Hematopoietic multipotent progenitor cell treated with erythropoietin and hydrocortisone succinate and interleukin-3 and kit ligand, for 8 days (in vitro differentiated cells): ENCODE data around the gene ST3GAL2.

Source experiments
- DNase-seq: peaks from one replicate; pipeline ENCODE4 v3.0.0-alpha.2; 2015

The ST3GAL2 gene

GRCh38 chr16:70380919-70381603, 57.8 kb downstream of the ST3GAL2 start:
- DNase-seq = peak; percentile 98

DNA sequence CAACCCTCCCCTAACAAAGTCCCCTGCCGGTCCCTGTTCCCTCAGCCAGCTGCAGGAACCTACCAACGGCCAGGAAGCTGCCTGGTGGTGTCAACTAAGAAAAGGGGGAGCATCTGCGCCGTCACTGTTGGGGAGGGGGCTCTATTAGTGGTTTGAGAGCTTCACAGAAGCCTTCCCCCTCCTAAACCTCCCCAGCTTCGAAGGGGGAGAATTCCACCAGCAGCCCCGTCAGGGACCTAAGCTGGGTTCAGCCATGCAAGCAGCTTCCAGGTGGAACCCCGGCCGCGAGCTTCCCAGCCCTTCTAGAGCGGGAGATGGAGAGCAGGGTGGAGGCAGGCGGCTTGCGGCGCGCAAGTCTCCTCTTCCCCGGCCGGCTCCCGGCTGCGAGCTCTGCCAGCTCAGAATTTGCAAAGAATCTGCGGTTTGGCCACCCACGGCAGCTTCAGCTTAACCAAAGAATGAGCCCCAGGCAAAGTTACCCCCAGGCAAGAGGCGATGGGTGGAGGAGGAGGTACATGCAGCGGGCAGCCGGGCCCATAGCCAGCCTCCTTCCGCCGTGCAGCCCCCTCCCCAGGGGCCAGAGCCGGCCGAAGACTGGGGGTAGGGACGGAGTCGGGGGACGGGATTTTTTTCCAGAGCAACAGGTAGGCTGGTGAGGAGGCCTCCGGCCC, 58.5 kb downstream of the ST3GAL2 start:
- DNase-seq = peak; percentile 34

GRCh38 chr16:70378869-70379493, 59.9 kb downstream of the ST3GAL2 start:
- DNase-seq = peak; percentile 24

DNA sequence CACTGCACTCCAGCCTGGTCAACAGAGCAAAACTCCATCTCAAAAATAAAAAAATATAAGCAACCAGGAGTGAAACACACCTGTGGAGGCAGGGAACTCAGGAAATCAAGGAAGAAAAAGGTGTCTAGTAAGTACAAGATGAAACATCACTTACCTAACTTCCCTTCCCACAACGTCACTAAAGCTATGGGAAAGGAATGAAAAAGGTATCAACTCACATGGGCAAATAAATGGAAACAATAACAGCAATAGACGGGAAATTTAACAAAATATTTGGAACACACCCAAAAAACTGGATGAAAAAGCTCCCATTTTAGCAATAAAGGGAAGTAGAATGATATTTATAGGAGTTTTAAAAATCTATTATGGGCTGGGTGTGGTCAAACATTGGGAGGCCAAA, 61.1 kb downstream of the ST3GAL2 start:
- DNase-seq = no peak

DNA sequence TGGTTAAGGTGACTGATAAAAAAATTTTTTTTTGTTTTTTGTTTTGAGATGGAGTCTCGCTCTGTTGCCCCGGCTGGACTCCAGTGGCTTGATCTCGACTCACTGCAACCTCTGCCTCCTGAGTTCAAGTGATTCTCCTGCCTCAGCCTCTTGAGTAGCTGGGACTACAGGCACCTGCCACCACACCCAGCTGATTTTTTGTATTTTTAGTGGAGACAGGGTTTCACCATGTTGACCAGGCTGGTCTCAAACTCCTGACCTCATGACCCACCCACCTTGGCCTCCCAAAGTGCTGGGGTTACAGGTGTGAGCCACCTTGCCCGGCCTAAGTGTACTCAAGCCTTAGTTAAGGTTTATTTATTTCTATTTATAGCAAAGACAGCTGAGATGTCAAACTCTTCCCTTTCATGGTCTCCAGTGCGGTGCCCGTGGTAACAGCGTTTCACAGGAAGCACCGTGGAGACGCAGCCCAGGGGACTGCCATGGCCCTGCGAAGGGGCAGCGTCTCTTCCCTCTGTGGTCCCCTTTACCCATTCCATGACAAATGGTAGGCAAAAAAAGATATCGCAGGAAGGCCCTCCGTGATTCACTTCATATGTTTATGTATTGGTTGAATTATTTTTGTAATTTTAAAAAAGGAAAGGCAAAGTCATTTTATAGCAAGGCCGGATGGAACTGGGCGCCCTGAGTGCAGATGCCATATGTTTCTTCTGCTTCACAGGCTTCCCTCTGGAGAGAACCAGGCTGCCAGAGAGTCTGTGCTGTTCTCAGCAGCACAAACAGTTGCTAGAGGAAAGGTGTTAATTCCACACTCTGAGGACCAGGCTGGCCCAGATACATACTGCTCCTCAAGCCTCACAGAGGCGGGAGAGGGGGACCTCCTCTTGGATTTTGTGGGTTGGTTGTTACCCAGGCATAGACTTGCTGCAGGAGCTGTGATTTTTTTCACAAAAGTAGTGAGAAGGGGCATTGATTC, 63.0 kb downstream of the ST3GAL2 start:
- no peak for DNase-seq

DNA sequence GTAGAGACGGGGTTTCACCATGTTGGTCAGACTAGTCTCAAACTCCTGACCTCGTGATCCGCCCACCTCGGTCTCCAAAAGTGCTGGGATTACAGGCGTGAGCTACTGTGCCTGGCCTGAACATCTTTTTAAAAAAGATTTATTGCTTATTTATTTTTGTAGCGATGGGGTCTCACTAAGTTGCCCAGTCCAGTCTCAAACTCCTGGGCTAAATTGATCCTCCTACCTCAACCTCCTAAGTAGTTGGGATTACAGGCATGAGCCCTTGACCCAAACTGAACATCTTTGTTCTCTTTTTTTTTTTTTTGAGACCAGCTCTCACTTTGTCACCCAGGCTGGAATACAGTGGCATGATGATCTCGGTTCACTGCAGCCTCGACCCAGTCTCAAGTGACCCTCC, 64.7 kb downstream of the ST3GAL2 start:
- no peak for DNase-seq

DNA sequence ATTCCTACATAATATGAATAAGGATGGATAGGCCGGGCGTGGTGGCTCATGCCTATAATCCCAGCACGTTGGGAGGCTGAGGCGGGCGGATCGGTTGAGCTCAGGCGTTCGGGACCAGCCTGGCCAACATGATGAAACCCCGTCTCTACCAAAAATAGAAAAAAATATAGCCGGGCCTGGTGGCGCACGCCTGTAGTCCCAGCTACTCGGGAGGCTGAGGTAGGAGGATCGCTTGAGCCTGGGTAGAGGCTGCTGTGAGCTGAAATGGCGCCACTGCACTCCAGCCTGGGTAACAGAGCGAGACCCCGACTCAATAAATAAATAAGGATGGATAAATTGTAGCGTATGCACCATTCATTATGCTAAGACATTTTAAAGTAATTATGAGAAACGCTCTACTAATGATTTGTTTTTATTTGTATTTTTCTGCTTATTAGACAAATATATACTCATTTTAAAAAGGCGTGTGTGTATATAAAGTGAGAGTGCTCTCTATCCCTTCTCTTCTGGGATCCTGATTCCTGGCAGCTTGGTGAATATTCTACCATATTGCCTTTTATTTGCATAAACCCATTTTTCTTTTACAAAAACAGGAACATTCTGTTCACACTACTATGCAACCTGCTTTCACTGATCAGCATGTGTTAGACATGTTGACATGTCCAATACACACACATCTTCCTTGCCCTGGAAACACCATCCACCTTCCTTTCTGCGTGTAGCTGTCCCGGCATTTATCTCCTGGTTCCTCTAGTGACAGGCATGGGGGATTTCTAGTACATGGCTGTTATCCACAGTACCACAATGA, 65.8 kb downstream of the ST3GAL2 start:
- DNase-seq = no peak

DNA sequence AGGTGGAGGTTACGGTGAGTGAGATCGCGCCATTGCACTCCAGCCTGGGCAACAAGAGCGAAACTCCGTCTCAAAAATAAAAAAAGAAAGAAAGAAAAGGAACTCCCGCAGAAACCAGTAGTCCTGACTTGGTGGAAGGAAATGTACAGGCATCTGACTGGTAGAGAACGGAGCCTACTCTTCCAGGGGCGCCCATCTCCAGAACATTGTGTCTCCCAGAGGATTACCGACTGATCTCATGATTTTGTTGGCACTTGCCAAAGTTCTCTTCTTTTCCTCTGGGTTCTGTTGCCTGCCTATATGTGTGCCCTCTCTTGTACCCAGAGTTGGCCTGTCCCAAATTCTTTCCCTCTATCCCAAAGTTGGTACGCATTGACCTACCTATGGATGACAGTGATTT, 68.0 kb downstream of the ST3GAL2 start:
- no peak for DNase-seq

GRCh38 chr16:70370145-70370544, 68.8 kb downstream of the ST3GAL2 start:
- peak; percentile 33 for DNase-seq

GRCh38 chr16:70364399-70364798, 74.5 kb downstream of the ST3GAL2 start:
- DNase-seq = no peak

DNA sequence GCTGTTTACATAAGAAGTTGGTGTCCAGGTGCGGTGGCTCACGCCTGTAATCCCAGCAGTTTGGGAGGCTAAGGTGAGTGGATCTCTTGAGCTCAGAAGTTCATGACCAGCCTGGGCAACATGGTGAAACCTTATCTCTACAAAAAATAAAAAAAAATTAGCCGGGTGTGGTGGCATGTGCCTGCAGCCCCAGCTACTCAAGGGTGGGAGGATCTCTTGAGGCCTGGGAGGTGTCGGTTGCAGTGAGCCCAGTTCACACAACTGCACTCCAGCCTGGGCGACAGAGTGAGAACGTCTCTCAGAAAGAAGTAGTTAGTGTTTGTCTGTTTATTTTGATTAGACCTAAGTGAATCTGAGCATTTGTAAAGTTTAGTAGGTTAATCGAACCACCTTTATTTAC, 79.3 kb downstream of the ST3GAL2 start:
- peak; percentile 69 for DNase-seq

DNA sequence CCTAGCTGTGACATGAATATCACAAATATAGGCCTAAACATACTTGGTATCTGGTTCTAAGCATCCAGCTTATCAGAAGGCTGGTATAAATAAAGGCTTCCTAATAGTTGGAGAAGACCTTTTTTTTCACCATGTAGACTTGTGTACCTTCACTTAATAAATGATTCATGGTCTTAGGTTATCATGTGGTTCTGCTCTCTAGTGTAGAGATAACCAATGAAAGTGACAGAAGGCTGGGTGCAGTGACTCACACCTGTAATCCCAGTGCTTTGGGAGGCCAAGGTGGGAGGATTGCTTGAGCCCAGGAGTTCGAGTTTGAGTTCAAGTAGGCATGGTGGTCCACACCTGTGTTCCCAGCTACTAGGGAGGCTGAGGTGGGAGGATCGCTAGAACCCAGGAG, 89.1 kb downstream of the ST3GAL2 start:
- DNase-seq = no peak

DNA sequence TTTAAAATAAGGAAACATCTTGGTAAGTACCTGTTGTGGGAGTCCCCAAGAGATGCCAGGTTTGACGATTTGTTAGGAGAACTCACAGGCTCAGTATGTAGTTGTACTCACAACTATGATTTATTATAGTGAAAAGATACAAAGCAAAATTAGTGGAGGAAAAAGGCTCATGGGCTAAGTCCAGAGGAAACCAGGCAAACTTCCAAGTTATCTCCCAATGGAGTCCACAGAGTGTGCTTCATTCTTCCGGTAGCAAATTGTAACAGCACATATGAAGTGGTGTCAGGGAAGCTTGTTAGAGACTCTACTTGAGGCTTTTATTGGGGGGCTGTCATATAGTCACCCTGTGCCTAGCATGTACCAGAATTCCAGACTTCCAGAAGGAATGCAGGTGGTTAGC, 89.9 kb downstream of the ST3GAL2 start:
- DNase-seq = no peak

DNA sequence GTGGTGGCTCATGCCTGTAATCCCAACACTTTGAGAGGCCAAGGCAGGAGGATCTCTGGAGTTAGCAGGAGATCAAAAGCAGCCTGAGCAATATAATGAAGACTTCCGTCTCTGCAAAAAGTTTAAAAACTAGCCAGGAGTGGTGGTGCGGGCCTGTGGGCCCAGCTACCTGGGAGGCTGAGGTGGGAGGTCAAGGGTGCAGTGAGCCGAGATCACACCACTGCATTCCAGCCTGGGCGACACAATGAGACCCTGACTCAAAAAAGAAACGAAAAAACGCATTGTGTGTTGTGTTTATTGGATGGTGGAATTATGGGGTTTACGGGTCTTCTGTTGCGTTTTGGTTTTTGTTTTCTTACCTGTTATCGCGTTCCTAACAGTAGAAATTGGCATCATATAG, 93.1 kb downstream of the ST3GAL2 start:
- DNase-seq = no peak

DNA sequence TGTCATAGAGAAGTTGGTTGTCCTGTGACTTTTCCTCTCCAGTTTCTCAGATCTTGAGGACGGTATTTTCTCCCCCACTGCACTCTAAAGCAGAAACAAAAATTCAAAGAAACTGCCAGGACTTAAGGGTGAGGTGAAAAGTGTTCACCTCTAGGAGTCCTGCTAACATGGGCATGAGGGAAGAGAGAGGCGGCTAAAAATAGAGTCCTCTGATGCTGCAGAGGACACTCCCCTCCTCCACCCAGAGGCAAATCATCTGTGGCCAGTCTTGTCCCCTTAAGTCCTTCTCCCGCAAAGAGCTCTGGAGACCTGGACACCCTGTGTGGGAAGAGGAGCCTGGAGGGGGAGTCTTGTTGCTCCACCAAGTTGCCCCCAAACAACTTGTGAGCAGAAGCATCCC, 96.9 kb downstream of the ST3GAL2 start:
- DNase-seq = no peak

GRCh38 chr16:70341600-70341999, 97.3 kb downstream of the ST3GAL2 start:
- no peak for DNase-seq

- DNase-seq = no peak
These were observed 101.1 kb downstream of the ST3GAL2 start for GRCh38 chr16:70337814-70338213.

DNA sequence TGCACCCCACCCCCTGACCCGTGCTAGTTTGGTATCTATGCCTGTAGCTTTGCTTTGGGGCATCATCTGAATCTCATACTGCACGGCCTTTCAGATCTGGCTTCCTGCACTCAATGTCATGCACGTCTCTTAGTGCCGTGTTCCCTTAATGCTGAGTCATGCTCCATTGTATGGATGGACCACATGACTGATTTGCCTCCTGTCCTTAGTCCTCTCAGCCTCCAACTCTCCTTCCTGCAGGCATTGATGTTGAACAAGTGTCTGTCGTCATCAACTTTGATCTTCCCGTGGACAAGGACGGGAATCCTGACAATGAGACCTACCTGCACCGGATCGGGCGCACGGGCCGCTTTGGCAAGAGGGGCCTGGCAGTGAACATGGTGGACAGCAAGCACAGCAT, 106.2 kb downstream of the ST3GAL2 start:
- DNase-seq = peak; percentile 20

DNA sequence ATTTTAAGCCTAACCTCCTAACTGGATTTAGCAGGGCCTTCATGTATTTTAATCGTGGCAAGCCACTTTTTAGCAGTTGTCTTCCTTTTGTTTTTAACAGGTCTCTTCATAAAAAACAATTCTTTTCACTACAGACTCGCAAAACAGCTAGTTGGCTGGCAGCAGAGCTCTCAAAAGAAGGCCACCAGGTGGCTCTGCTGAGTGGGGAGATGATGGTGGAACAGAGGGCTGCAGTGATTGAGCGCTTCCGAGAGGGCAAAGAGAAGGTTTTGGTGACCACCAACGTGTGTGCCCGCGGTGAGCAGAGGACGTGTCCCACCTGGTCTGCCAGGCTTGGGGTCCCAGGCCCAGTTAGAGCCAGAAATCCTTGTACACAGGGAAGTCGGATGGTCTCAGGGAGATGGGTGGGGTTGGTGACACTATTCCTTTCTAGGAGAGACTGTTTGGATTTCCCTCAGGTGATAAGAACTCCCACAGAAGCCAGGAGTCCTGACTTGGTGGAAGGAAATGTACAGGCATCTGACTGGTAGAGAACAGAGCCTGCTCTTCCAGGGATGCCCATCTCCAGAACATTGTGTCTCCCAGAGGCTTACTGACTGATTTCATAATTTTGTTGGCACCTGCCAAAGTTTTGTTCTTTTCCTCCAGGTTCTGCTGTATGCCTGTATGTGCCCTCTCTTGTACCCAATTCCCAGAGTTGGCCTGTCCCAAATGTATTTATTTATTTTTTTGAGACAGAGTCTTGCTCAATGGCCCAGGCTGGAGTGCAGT, 107.1 kb downstream of the ST3GAL2 start:
- DNase-seq = no peak

- no peak for DNase-seq
These were observed 107.8 kb downstream of the ST3GAL2 start for GRCh38 chr16:70331091-70331490.
